Astrocyte of the cerebellum (primary cell): ENCODE results near the gene MAPK13.

Source experiments
- DNase-seq: peaks from one replicate; pipeline ENCODE4 v3.0.0-alpha.2; 2011; ENCODE audit warnings: low read depth
- H3K4me3 ChIP-seq: 2 replicates; pipeline ENCODE4 v1.5.1; 2011; ENCODE audit warnings: mild to moderate bottlenecking, low read depth, low read length, moderate library complexity
- in situ Hi-C: cut with HindIII; loops from 2 replicates; pipeline ENCODE4 v1.10.0; 2017; ENCODE audit warnings: low sequenced_read_pairs
- TF ChIP-seq, protein P1 (sequence below): IDR thresholded peaks from 2 replicates; pipeline ENCODE4 v1.5.1; 2012; ENCODE audit warnings: low read length, low read depth, moderate library complexity, mild to moderate bottlenecking; ENCODE audit errors: missing control alignments

MAPK13 gene

DNA sequence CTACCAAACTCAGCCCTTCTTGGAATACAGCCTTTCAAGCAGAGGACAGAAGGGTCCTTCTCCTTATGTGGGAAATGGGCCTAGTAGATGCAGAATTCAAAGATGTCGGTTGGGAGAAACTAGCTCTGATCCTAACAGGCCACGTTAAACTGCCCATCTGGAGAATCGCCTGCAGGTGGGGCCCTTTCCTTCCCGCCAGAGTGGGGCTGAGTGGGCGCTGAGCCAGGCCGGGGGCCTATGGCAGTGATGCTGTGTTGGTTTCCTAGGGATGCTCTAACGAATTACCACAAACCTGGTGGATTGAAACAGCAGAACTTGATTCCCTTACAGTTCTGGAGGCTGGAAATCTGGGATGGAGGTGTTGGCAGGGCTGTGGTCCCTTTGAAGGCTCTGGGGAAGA is 9.1 kb downstream of the MAPK13 start:
- in situ Hi-C loops, result no loop called here
- TF ChIP-seq, protein P1, sequence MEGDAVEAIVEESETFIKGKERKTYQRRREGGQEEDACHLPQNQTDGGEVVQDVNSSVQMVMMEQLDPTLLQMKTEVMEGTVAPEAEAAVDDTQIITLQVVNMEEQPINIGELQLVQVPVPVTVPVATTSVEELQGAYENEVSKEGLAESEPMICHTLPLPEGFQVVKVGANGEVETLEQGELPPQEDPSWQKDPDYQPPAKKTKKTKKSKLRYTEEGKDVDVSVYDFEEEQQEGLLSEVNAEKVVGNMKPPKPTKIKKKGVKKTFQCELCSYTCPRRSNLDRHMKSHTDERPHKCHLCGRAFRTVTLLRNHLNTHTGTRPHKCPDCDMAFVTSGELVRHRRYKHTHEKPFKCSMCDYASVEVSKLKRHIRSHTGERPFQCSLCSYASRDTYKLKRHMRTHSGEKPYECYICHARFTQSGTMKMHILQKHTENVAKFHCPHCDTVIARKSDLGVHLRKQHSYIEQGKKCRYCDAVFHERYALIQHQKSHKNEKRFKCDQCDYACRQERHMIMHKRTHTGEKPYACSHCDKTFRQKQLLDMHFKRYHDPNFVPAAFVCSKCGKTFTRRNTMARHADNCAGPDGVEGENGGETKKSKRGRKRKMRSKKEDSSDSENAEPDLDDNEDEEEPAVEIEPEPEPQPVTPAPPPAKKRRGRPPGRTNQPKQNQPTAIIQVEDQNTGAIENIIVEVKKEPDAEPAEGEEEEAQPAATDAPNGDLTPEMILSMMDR, result peak; percentile 32
- H3K4me3 ChIP-seq, result no peak overlapping the region
- DNase-seq, result no peak

DNA sequence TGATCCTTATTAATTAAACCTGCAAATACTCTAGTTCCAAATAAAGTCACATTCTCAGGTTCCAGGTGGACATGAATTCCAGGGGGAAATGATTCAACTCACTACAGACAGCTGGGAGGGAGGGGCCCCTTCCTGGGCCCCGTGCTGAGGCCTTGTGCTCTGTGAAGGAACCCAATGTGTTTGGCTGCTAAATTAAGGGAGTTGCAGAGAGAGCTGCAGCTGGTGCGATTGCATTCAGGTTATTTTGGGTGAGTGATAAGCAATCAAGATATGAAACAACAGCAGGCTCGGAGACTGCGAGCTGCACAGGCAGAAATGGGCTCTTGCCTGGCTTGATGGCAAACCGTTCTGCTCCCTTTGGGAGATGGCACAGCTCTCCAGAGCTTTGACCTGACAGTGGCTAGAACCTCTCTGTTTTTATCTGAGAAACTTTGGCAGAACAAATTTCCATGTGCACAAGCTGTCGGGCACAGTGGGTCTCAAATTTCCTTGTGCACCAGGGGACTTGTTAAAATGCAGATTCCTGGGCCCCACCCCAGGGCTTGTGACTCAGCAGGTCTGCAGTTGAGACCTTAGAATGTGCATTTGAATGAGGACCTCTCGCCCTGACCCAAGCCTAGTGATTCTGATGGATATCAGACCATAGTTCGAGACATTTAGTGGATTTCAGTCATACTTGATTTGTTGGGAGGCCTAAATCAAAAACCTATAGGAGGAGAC is 9.8 kb downstream of the MAPK13 start:
- TF ChIP-seq, protein P1, result no peak
- in situ Hi-C loops, result no loop called here

DNA sequence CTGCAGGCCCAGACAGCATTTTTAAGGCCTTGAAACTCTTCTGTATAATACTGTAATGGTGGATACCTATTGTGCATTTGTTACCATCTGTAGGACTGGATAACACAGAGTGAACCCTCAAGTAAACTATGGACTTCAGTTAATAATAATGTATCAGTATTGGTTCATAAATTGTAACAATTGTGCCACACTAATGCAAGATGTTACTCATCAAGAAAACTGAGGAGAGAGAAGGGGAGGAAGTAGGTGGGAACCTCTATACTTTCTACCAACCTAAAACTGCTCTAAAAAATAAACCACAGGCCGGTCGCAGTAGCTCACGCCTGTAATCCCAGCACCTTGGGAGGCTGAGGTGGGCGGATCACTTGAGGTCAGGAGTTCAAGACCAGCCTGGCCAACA is 10.8 kb downstream of the MAPK13 start:
- DNase-seq, result no peak
- TF ChIP-seq, protein P1, result no peak
- H3K4me3 ChIP-seq, result no peak overlapping the region
- in situ Hi-C loops, result no loop called here

More for the DNA sequence above, 9.8 kb downstream of the MAPK13 start:
- DNase-seq, result no peak
- no peak overlapping the region for H3K4me3 ChIP-seq

DNA sequence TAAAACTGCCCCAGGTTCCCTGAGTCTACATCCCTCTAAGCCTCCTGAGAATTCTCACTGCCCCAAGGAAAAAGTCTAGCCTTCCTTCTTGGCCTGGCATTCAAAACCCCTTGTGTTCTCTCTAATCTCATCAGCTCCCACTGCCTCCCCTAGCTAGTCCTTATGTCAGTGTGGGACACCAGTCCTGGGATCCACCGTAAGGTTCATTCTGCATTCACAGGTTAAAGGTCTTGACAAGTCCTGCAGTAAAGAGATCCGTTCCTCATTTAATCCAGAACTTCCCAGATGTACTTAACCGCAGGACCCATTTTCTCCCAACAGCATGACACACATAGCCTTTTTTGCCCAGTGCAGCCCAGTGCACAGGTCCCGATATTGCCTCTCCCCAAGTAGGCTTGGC is 11.6 kb downstream of the MAPK13 start:
- no peak for DNase-seq
- in situ Hi-C loops, result no loop called here
- no peak overlapping the region for H3K4me3 ChIP-seq
- TF ChIP-seq, protein P1, result no peak

DNA sequence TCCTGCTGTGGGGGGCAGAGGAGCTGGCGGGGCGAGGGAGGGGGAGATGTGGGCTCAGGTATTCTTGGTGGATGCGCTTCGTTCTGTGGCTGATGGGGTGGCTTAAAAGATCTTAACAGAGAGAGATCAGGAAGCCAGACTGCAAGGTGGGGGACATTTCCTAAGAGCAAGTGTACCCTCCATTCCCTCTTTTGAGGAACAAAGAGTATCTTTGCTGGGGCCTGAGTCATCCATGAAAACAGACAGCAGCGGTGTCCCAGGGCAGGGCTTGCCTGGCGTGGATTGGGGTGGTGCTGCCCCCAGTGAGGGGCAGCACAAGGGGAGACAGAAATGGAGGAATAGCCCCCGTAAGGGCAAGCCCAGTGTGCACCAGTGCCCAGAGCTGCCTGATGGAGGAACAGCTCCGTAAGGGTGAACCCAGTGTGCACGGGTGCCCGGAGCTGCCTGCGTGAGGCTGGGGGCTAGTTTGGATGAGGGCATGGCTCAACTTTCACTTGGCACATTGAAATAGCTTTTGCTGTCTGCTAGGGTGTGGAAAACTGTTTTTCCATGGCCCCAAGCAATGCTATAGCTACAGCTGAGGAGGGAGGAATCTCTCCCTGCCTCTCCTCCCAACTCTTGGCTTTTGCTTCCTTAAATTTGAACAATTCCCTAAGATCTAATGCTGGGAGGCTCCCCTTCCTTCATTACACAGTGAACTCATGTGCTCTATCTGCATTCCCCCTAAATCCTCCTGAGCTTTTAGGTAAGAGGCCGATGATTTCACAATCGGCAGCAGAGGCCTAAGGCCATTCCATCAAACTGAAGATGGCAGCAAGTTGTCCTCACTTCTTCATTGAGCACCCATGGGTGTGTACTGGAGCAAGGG is 12.9 kb downstream of the MAPK13 start:
- TF ChIP-seq, protein P1, result no peak
- H3K4me3 ChIP-seq, result no peak overlapping the region
- in situ Hi-C loops, result no loop called here
- no peak for DNase-seq

DNA sequence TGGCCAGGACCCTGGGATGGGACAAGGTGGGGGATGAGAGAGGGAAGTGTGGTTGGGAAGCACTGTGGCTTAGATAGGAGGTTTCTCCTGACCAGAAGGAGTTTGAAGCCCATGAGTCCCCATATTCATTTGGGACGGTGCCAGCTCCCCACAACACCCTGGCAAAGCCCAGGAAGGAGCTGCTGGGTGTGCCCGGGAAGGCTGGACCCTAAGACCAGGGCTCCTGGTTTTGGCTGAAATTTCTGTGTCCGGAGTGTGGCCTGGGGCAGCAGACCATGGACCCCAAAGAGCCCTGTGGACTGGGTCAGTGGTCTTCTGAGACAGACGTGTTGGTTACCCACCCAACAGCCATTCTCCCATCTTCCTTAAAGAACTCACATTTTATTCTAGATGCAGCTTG is 15.2 kb downstream of the MAPK13 start:
- DNase-seq, result no peak
- H3K4me3 ChIP-seq, result no peak overlapping the region
- TF ChIP-seq, protein P1, result no peak
- in situ Hi-C loops, result no loop called here
